ENCODE measurements around the gene CCL16.

- TF ChIP-seq CTCF (IDR thresholded peaks at IDR 0.05) (no peak), POLR2A (IDR thresholded peaks at IDR 0.05) (no peak)
Measured at GRCh38 chr17:35936063-35936462, 45.2 kb downstream of the CCL16 start.
